HS-27A (cell line): ENCODE results near the gene ZNF469.

Source experiments
- DNase-seq: peaks from one replicate; pipeline ENCODE4 v3.0.0-alpha.2; 2012; ENCODE audit warnings: low read depth, missing footprints

Gene ZNF469

DNA sequence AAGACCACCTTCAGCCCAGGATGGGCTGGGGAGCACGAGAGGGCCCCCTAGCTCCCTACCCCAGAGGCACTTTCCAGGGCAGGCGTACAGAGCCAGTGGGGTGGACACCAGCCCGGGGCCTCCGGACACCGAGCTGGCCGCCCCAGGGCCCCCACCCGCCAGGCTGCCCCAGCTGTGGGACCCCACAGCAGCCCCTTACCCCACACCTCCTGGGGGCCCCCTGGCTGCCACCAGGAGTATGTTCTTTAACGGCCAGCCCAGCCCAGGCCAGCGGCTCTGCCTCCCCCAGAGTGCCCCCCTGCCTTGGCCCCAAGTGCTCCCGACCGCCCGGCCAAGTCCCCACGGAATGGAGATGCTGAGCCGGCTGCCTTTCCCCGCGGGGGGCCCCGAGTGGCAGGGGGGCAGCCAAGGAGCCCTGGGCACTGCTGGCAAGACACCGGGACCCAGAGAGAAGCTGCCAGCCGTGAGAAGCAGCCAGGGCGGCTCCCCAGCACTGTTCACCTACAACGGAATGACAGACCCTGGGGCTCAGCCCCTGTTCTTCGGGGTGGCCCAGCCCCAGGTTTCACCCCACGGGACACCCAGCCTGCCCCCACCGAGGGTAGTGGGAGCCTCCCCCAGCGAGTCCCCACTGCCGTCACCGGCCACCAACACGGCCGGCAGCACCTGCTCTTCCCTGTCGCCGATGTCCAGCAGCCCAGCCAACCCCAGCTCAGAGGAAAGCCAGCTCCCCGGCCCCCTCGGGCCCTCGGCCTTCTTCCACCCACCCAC is 46.0 kb downstream of the ZNF469 start:
- no peak for DNase-seq

DNA sequence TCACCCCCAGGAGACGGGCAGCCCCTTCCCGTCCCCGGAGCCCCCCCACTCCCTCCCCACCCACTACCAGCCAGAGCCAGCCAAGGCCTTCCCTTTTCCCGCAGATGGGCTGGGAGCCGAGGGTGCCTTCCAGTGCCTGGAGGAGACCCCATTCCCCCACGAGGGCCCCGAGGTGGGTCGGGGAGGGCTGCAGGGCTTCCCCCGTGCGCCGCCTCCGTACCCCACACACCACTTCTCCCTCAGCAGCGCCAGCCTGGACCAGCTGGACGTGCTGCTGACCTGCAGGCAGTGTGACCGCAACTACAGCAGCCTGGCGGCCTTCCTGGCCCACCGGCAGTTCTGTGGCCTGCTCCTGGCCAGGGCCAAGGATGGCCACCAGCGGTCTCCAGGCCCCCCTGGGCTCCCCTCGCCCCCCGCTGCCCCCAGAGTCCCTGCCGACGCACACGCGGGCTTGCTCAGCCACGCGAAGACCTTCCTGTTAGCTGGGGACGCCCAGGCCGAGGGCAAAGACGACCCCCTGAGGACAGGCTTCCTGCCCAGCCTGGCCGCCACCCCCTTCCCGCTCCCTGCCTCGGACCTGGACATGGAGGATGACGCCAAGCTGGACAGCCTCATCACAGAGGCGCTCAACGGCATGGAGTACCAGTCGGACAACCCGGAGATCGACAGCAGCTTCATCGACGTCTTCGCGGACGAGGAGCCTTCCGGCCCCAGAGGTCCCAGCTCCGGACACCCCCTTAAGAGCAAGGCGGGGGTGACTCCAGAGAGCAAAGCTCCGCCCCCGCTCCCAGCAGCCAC is 46.8 kb downstream of the ZNF469 start:
- DNase-seq = no peak

DNA sequence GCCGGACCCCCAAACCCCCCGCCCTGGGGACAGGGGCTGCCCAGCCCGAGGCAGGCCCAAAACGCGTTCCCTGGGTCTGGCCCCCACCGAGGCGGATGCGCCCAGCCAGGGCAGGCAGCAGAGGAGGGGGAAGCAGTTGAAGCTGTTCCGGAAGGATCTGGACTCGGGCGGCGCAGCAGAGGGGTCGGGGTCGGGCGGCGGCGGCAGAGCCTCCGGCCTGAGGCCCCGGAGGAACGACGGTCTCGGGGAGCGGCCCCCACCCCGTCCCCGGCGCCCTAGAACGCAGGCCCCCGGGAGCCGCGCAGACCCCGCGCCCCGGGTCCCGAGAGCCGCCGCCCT is 47.4 kb downstream of the ZNF469 start:
- DNase-seq = no peak

DNA sequence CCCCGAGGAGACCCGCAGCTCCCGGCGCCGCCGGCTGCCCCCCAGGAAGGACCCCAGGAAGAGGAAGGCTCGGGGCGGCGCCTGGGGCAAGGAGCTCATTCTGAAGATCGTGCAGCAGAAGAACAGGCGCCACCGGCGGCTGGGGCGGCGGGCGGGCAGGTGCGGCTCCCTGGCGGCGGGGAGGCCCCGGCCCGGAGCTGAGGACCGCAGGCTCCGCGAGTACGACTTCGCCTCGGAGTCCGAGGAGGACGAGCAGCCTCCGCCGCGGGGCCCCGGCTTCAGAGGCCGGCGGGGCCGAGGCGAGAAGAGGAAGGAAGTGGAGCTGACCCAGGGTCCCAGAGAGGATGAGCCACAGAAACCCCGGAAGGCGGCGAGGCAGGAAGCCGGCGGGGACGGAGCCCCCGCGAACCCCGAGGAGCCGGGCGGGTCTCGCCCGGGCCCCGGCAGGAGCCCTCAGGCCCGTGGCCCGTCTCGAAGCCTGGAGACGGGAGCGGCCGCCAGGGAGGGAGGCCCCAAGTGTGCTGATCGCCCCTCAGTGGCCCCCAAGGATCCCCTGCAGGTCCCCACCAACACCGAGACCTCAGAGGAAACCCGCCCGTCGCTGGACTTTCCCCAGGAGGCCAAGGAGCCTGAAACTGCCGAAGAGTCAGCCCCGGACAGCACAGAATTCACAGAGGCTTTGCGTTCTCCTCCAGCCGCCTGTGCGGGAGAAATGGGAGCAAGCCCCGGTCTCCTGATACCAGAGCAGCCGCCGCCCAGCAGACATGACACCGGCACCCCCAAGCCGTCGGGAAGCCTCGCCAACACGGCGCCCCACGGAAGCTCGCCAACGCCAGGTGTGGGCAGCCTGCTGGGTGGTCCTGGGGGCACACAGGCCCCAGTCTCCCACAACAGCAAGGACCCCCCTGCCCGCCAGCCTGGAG is 48.0 kb downstream of the ZNF469 start:
- DNase-seq = no peak

DNA sequence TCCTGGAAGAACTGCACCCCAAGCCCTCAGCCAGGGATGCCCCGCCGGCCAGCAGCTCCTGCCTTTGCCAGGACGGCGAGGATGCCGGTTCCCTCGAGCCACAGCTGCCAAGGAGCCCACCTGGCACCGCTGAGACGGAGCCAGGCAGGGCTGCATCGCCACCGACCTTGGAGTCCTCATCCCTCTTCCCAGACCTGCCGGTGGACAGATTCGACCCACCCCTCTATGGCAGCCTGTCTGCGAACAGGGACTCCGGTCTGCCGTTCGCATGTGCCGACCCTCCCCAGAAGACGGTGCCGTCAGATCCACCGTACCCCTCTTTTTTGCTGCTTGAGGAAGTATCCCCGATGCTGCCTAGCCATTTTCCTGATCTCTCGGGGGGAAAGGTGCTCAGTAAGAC is 48.9 kb downstream of the ZNF469 start:
- no peak for DNase-seq

DNA sequence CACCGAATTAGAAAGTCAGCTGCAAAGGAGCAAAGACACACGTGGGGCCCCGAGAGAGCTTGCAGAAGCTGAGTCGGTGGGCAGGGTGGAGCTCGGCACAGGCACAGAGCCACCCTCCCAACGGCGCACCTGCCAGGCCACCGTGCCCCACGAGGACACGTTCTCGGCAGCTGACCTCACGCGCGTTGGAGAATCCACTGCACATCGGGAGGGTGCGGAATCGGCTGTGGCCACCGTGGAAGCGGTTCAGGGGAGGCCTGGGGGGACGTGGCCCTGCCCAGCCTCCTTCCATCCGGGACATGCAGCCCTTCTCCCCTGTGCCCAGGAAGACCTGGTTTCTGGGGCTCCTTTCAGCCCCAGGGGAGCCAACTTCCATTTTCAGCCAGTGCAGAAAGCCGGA is 49.4 kb downstream of the ZNF469 start:
- no peak for DNase-seq
